ENCODE results near the gene EN1.

- TF ChIP-seq CTCF (IDR thresholded peaks at IDR 0.05; ENCODE audit: insufficient read depth, low read length) (no peak), REST (IDR thresholded peaks at IDR 0.05; ENCODE audit: insufficient replicate concordance, low read depth) (no peak)
These were observed 16.6 kb downstream of the EN1 start for GRCh38 chr2:118830881-118831280.

All from HL-60 (cell line).